Coronary artery (tissue), 2 donors: ENCODE measurements around the gene PAM16.

Experiments
- DNase-seq: peaks from one replicate; pipeline ENCODE4 v3.0.0-alpha.2; 2017; ENCODE audit warnings: low spot score
- H3K27ac ChIP-seq, 2 donors: fragments of 200-600 bp; sonication (generic); one replicate each; pipeline ENCODE4 v1.5.1; 2016 to 2019
- H3K4me3 ChIP-seq: fragments of 200-600 bp; sonication (generic); 2 replicates; pipeline ENCODE4 v1.5.1; 2016; ENCODE audit warnings: mild to moderate bottlenecking, moderate library complexity
- TF ChIP-seq, protein P1 (sequence below): fragments of 200-600 bp; sonication (generic); IDR thresholded peaks from one replicate; pipeline ENCODE4 v1.5.1; 2019; ENCODE audit warnings: antibody characterized with exemption

The PAM16 gene

GRCh38 chr16:4373356-4373908 is 22.3 kb upstream of the PAM16 start:
- peak overlapping the region; percentile 93 to 98 for H3K27ac ChIP-seq
- peak overlapping the region; percentile 95 for H3K4me3 ChIP-seq
- no peak for DNase-seq
- TF ChIP-seq, protein P1, sequence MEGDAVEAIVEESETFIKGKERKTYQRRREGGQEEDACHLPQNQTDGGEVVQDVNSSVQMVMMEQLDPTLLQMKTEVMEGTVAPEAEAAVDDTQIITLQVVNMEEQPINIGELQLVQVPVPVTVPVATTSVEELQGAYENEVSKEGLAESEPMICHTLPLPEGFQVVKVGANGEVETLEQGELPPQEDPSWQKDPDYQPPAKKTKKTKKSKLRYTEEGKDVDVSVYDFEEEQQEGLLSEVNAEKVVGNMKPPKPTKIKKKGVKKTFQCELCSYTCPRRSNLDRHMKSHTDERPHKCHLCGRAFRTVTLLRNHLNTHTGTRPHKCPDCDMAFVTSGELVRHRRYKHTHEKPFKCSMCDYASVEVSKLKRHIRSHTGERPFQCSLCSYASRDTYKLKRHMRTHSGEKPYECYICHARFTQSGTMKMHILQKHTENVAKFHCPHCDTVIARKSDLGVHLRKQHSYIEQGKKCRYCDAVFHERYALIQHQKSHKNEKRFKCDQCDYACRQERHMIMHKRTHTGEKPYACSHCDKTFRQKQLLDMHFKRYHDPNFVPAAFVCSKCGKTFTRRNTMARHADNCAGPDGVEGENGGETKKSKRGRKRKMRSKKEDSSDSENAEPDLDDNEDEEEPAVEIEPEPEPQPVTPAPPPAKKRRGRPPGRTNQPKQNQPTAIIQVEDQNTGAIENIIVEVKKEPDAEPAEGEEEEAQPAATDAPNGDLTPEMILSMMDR, result no peak

DNA sequence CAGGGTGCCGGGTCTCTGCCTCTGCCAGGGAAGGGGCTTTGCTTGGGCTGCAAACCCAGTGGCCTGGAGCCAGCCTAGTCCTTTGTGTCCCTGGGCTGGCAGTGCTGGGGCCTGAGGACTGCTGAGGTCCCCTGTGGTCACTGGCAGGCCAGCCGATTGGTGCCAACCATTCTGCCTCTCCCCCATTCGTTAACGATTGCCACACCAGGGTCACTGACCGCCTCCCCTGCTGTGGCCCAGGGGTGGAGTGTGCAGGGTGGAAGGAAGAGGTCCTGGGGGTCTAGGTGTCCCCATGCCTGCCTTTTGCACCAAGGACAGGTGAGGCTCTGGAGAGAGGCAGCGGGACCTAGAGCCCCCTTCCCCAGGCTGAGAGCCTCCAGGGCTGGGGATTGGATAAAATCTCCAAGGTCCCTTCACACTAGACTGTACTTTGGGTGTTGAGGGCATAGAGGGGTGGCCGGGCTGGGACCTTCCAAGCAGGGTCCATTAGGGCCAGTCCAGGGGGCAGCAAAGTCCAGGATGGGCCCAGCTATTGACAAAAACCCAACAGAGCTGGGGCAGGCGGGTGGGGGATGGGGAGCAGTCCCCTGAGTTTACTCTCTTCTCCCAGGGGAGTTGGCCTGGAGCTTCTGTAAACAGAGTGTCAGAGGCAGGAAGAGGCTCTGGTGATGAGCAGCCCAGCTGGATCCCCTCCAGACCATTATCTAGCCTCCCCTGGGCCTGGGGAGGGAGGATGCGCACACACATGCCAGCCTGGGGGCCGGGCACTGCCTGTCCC is 21.6 kb upstream of the PAM16 start:
- peak overlapping the region; percentile 93 to 98 for H3K27ac ChIP-seq
- no peak for DNase-seq
- H3K4me3 ChIP-seq, result peak overlapping the region; percentile 95
- TF ChIP-seq, protein P1, result no peak

DNA sequence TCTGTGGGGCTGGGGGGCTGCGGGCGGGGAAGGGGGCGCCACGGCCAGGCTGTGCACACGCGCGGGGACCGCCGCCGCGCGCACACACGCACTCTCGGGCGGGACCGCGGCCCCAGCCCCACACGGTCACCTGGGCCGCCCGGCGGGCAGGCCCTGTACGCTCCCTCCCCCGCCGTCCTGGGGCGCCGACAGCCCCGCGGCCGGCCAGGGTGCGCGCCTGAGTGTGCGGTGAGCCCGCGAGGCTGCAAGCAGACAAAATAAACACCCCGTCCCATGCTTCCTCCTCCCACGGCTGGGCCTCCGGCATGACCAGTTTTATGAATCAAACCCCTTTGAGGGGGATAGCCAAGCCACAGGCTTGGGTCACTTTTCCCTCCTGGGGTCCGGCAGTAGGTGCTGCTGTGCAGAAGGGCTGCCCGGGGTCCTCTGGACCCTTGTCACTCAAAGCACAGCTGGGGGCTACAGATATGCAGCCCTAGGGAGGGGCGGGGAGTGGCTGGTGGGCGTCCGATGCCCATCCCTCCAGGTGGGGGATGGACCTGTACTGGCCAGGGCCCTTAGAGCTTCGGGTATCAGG is 21.0 kb upstream of the PAM16 start:
- TF ChIP-seq, protein P1, result no peak
- peak overlapping the region; percentile 95 for H3K4me3 ChIP-seq
- DNase-seq, result no peak
- H3K27ac ChIP-seq, result peak overlapping the region; percentile 93 to 98

DNA sequence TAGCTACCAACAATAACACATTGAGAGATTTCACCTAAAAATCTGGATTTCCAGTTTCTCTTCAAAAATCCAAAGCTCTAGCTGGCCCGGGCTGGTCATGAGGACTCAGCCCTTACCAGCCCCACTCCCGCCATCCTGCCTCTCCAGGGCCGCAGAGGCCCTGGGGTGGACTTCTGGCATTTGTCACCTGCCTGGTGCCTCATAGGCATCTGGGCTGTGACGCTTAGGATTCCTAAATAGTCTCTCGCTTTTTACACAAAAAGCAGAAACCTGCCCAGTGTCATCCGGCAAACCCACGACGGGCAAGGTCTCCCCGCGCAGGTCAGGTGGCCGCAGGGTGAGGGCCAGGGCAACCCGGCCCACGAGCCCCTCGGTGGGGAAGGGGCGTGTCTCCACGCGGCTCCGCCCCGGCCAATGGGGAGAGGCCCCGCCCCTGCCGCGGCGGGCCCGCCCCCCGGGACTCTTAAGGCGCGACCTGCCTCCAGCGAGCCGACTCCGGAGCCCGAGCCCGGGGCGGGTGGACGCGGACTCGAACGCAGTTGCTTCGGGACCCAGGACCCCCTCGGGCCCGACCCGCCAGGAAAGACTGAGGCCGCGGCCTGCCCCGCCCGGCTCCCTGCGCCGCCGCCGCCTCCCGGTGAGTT is 20.4 kb upstream of the PAM16 start, which contains the start of gene VASN:
VASN (plus strand) TSS at position 492 of the 644 bp plus-strand sequence. CDS start 9,030 bp downstream, outside the sequence.
- peak within 1 kb of the TSS; percentile 93 to 98 for H3K27ac ChIP-seq
- DNase-seq, result peak; percentile 92
- TF ChIP-seq, protein P1, result no peak
- H3K4me3 ChIP-seq, result peak within 1 kb of the TSS; percentile 95

- DNase-seq, result peak; percentile 95
- TF ChIP-seq, protein P1, result no peak
- H3K4me3 ChIP-seq, result peak overlapping the region; percentile 95
These were observed 19.6 kb upstream of the PAM16 start for GRCh38 chr16:4370570-4371356.

GRCh38 chr16:4370151-4370550 is 19.0 kb upstream of the PAM16 start:
- H3K27ac ChIP-seq, result peak overlapping the region; percentile 93 to 98
- TF ChIP-seq, protein P1, result no peak
- no peak overlapping the region for H3K4me3 ChIP-seq
- DNase-seq, result no peak

More at GRCh38 chr16:4370570-4371356, 19.6 kb upstream of the PAM16 start:
- H3K27ac ChIP-seq, result peak overlapping the region; percentile 93 to 98
